OCI-LY3 (cell line): ENCODE measurements around the gene CAPN15.

Source experiments
- H2AFZ ChIP-seq: fragments of 200-600, 300-600 bp; shearing (Covaris generic); 2 replicates; pipeline ENCODE4 v1.6.0; 2014; ENCODE audit warnings: antibody characterized with exemption, low read depth, low read length
- H3K27ac ChIP-seq: fragments of 200-600, 300-600 bp; sonication (generic); 2 replicates; pipeline ENCODE4 v1.5.1; 2014; ENCODE audit warnings: mild to moderate bottlenecking, low read length, moderate library complexity, mixed read lengths
- H3K27me3 ChIP-seq: fragments of 200-600, 300-600 bp; sonication (generic); 2 replicates; pipeline ENCODE4 v1.6.1; 2014; ENCODE audit warnings: low read depth, low read length, mixed read lengths
- H3K36me3 ChIP-seq: fragments of 200-600, 300-600 bp; sonication (generic); replicated peaks from 2 replicates; pipeline ENCODE3; 2014; ENCODE audit warnings: low read depth, low read length, mixed read lengths
- H3K4me1 ChIP-seq: fragments of 300-600, 200-600 bp; sonication (generic); 2 replicates; pipeline ENCODE4 v1.6.1; 2014; ENCODE audit warnings: low read length, mixed read lengths
- H3K4me2 ChIP-seq: fragments of 200-600, 300-600 bp; sonication (generic); 2 replicates; pipeline ENCODE4 v1.6.1; 2014; ENCODE audit warnings: low read length, mixed read lengths
- H3K4me3 ChIP-seq: fragments of 300-600, 200-600 bp; sonication (generic); 2 replicates; pipeline ENCODE4 v1.5.1; 2014; ENCODE audit warnings: antibody characterized with exemption, mild to moderate bottlenecking, low read length, moderate library complexity
- H3K79me2 ChIP-seq: fragments of 300-600, 200-600 bp; shearing (Covaris generic); 2 replicates; pipeline ENCODE4 v1.6.1; 2014; ENCODE audit warnings: mild to moderate bottlenecking, low read length, mixed read lengths
- H3K9ac ChIP-seq: fragments of 300-600, 200-600 bp; shearing (Covaris generic); 2 replicates; pipeline ENCODE4 v1.6.0; 2014; ENCODE audit warnings: mild to moderate bottlenecking, low read length, moderate library complexity
- H3K9me3 ChIP-seq: fragments of 200-600, 300-600 bp; shearing (Covaris generic); 2 replicates; pipeline ENCODE4 v1.6.1; 2014; ENCODE audit warnings: low read length, mixed read lengths; ENCODE audit not compliant: insufficient read depth
- H4K20me1 ChIP-seq: fragments of 200-600, 300-600 bp; sonication (generic); 2 replicates; pipeline ENCODE4 v1.6.1; 2016; ENCODE audit warnings: low read length, mixed read lengths; ENCODE audit not compliant: insufficient read depth
- EZH2phosphoT487 ChIP-seq: fragments of 200-600 bp; shearing (Covaris generic); IDR thresholded peaks from 2 replicates; pipeline ENCODE4 v1.6.1; 2018; ENCODE audit warnings: antibody characterized with exemption, mixed run types, low read depth
- TF ChIP-seq, protein P1 (sequence below): fragments of 200-600, 300-600 bp; sonication (generic); IDR thresholded peaks from 2 replicates; pipeline ENCODE4 v1.5.1; 2014; ENCODE audit warnings: antibody characterized with exemption, low read length, low read depth

CAPN15 gene

DNA sequence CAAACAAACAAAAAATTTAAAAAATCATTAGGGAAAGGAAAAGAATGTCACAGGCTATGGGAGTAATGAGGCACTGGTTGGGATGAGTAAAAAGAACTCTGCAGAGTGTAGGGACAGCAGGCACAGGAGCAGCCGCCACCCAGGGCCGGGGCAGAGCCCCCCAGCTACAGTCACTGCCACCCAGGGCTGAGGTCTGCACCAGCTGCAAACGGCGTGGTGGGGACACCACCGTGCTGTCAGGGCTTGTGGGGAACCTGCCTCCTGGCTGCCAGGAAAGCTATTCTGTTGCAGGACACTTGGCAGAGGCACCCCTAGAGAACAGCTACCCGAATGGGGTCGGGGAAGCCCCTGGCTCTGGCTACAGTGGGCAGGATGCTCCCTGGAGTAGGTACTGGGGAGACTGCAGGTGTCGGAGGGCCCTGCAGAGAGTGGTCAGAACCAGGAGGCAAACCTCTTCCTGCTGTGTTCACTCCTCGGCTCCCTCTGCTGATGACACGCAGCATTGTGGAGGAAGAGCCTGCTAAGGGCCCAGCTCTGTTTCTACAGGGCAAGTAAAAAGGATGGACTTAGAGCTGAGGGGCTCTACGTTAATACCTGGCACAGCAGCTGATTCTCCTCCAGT, 32.3 kb upstream of the CAPN15 start:
- H4K20me1 ChIP-seq, result no peaks in the 10 kb centered on the region
- H3K79me2 ChIP-seq, result no peaks in the 10 kb centered on the region
- H3K36me3 ChIP-seq, result no peaks in the 10 kb centered on the region
- TF ChIP-seq EZH2phosphoT487, result no peak
- TF ChIP-seq, protein P1, sequence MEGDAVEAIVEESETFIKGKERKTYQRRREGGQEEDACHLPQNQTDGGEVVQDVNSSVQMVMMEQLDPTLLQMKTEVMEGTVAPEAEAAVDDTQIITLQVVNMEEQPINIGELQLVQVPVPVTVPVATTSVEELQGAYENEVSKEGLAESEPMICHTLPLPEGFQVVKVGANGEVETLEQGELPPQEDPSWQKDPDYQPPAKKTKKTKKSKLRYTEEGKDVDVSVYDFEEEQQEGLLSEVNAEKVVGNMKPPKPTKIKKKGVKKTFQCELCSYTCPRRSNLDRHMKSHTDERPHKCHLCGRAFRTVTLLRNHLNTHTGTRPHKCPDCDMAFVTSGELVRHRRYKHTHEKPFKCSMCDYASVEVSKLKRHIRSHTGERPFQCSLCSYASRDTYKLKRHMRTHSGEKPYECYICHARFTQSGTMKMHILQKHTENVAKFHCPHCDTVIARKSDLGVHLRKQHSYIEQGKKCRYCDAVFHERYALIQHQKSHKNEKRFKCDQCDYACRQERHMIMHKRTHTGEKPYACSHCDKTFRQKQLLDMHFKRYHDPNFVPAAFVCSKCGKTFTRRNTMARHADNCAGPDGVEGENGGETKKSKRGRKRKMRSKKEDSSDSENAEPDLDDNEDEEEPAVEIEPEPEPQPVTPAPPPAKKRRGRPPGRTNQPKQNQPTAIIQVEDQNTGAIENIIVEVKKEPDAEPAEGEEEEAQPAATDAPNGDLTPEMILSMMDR, result peak; percentile 27
- H3K9me3 ChIP-seq, result no peaks in the 10 kb centered on the region
- H2AFZ ChIP-seq, result no peak overlapping the region
- H3K9ac ChIP-seq, result no peak overlapping the region
- H3K4me3 ChIP-seq, result no peak overlapping the region
- no peak overlapping the region for H3K27ac ChIP-seq
- no peak overlapping the region for H3K4me2 ChIP-seq
- no peaks in the 10 kb centered on the region for H3K27me3 ChIP-seq
- H3K4me1 ChIP-seq, result no peaks in the 10 kb centered on the region

DNA sequence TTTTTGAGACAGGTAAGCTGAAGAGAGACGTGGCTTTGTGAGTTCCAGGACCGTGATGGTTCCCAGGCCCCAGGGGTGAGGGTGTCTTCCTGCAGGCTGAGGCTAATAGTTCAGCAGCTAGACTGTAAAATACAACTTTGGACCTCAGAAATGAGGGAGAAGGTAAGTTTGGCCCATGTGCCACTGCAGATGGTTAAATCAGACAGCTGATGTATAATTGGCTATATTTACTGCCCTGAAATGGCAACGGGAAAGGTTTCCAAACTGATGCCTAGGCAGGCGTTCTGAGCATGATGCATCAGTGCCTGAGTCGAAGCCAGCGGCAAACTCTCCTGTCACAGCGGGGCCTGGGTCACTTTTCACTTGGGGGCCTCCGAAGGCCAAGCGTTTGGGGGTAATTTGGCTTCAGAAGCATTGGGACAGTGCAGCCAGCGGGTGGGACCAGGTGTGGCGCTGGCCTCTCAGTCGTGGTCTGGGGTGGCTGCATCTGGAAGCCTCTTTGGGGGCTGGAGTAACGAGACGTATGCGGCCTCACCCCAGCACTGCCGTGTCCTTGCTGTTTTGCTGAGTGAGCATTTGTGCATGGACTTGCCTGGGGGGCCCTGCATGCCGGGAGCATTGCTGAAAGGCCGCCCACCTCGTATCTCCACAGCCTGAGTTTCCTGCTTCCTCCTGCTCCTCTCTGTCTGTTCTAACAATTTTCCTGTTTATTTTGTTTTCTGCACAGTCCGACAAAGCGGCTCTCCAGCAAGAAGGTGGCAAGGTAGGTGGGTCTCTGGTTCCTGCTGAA, 31.2 kb upstream of the CAPN15 start:
- Histone ChIP-seq H3K4me1 (no peaks in the 10 kb centered on the region), H3K9ac (no peak overlapping the region), H3K9me3 (no peaks in the 10 kb centered on the region), H3K27me3 (no peaks in the 10 kb centered on the region), H3K27ac (no peak overlapping the region), H3K79me2 (no peaks in the 10 kb centered on the region), H4K20me1 (no peaks in the 10 kb centered on the region), H3K4me2 (no peak overlapping the region), H3K4me3 (no peak overlapping the region), H2AFZ (no peak overlapping the region), H3K36me3 (no peaks in the 10 kb centered on the region)
- TF ChIP-seq, protein P1, result no peak
- TF ChIP-seq EZH2phosphoT487, result no peak

DNA sequence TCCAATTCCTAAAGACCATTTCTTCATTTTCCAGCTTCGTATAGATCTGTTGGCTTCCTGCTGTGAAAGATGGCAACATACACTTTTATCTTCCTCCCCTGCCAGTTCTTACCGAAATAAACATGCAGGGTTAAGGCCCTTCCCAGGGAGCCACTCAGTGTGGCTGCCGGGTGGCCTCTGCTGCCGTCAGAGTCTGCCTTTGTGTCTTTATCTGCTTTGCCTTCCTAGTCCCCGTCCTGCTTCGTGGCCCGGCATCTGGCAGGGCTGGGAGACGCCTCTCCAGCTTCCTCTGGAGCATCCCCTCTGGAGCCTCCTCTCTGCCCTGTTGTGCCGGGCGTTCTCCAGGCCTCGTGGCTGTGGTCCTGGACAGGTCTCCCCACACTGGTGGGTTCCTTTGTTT, 30.3 kb upstream of the CAPN15 start:
- Histone ChIP-seq H3K9me3 (no peaks in the 10 kb centered on the region), H3K9ac (no peak overlapping the region), H3K27ac (no peak overlapping the region), H3K79me2 (no peaks in the 10 kb centered on the region), H3K27me3 (no peaks in the 10 kb centered on the region), H3K4me2 (no peak overlapping the region), H3K4me3 (no peak overlapping the region), H3K4me1 (no peaks in the 10 kb centered on the region), H3K36me3 (no peaks in the 10 kb centered on the region), H2AFZ (no peak overlapping the region), H4K20me1 (no peaks in the 10 kb centered on the region)
- no peak for TF ChIP-seq EZH2phosphoT487
- TF ChIP-seq, protein P1, result no peak

DNA sequence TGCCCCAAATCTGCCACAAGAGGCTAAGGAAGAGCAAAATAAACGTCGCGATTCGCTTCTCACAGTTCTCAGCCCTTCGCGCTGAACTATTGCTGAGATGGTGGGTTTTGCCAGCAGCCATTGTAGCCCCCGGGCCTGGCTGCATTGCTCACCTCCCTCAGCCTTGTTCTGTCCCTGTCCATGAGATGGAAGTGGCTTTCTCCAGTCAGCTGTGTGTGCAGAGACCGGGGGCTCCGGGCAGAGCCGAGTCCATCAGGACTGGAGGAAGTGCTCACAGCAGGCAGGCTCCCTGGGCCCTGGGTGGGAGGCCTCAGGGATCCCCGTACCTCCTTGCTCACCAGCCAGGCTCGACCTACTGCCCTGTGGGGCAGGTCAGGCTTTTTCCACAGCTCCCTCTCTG, 27.6 kb upstream of the CAPN15 start:
- no peak overlapping the region for H3K27ac ChIP-seq
- no peak overlapping the region for H3K4me2 ChIP-seq
- H3K4me3 ChIP-seq, result no peak overlapping the region
- no peaks in the 10 kb centered on the region for H3K36me3 ChIP-seq
- no peaks in the 10 kb centered on the region for H3K4me1 ChIP-seq
- TF ChIP-seq EZH2phosphoT487, result no peak
- TF ChIP-seq, protein P1, result no peak
- H3K9me3 ChIP-seq, result no peaks in the 10 kb centered on the region
- no peaks in the 10 kb centered on the region for H3K79me2 ChIP-seq
- H2AFZ ChIP-seq, result no peak overlapping the region
- H3K27me3 ChIP-seq, result no peaks in the 10 kb centered on the region
- H3K9ac ChIP-seq, result no peak overlapping the region
- H4K20me1 ChIP-seq, result no peaks in the 10 kb centered on the region
